Measurements from ENCODE around the gene GNAT2. TPM values are rescaled to one million over a fixed set of nuclear protein-coding genes. Genes with fewer than 3 reads are reported as not detected.
A peak's percentile ranks its signal among the peaks of the same experiment; 100 is the strongest.

GNAT2 gene
- total RNA-seq, 1 experiment from 2014 or later, result not detected

GRCh38 chr1:109637446-109637845 lies 18.0 kb upstream of the GNAT2 start:
- ChIA-PET CTCF (interaction anchor here (1.6 to 6.5 kb wide), 6 partner anchors 17 to 392 kb away, joined by 5 to 129 read pairs (median 6); partner anchors contain the start of gene AHCYL1), POLR2A (interaction anchor here (0.5 kb wide), 1 partner anchor 119 kb away, joined by 6 read pairs; no protein-coding TSS in a partner anchor)
- Mint-ChIP-seq H3K4me3 (no peak overlapping the region), H3K36me3 (no peaks in the 10 kb centered on the region), H3K9me3 (no peaks in the 10 kb centered on the region), H3K4me1 (peaks cover 28% of the 10 kb centered on the region), H3K27me3 (ENCODE audit: low read depth) (peaks cover under 1% of the 10 kb centered on the region; the same call in 1 of the 2 replicates), H3K27ac (no peak overlapping the region)
- ATAC-seq (no peak), DNase-seq (ENCODE audit: low spot score) (no peak)
- TF ChIP-seq CTCF (IDR thresholded peaks at IDR 0.05), result no peak

GRCh38 chr1:109636201-109636952 lies 17.0 kb upstream of the GNAT2 start:
- ChIA-PET POLR2A (interaction anchor here (0.7 to 0.9 kb wide), 2 partner anchors 19 to 88 kb away, joined by 3 read pairs; partner anchors contain the start of gene GNAI3), CTCF (interaction anchor here (1.0 to 6.5 kb wide), 13 partner anchors 16 to 393 kb away, joined by 3 to 129 read pairs (median 6); partner anchors contain the start of genes AHCYL1 and GNAI3)
- DNase-seq (ENCODE audit: low spot score) (no peak), ATAC-seq (peak; percentile 66)
- Mint-ChIP-seq H3K4me3 (peak overlapping the region; percentile 35; the same call in 1 of the 2 replicates), H3K27me3 (ENCODE audit: low read depth) (no peaks in the 10 kb centered on the region), H3K27ac (peak overlapping the region; percentile 62; the same call in 1 of the 2 replicates), H3K9me3 (no peaks in the 10 kb centered on the region), H3K36me3 (peaks cover 3% of the 10 kb centered on the region; the same call in 1 of the 2 replicates), H3K4me1 (peaks cover 28% of the 10 kb centered on the region)
- TF ChIP-seq NFE2L1 (CRISPR knock-in tag; IDR thresholded peaks at IDR 0.05) (peak; percentile 89), EMX1 (CRISPR knock-in tag; IDR thresholded peaks at IDR 0.05) (no peak), ZNF138 (CRISPR knock-in tag; conservative IDR thresholded peaks at IDR 0.05) (no peak)

GRCh38 chr1:109635862-109636200 lies 16.4 kb upstream of the GNAT2 start:
- ChIA-PET CTCF (interaction anchor here (1.0 to 6.5 kb wide), 12 partner anchors 15 to 394 kb away, joined by 3 to 129 read pairs (median 6); partner anchors contain the start of genes AHCYL1 and GNAI3), POLR2A (interaction anchor here (0.7 to 0.9 kb wide), 2 partner anchors 19 to 87 kb away, joined by 3 read pairs; partner anchors contain the start of gene GNAI3)
- Mint-ChIP-seq H3K9me3 (no peaks in the 10 kb centered on the region), H3K4me3 (peak overlapping the region; percentile 35; the same call in 1 of the 2 replicates), H3K27ac (peak overlapping the region; percentile 62; the same call in 1 of the 2 replicates), H3K36me3 (peaks cover 7% of the 10 kb centered on the region), H3K27me3 (ENCODE audit: low read depth) (no peaks in the 10 kb centered on the region), H3K4me1 (peaks cover 28% of the 10 kb centered on the region)
- TF ChIP-seq ZNF671 (CRISPR knock-in tag; IDR thresholded peaks at IDR 0.05) (no peak), STAT6 (CRISPR knock-in tag; conservative IDR thresholded peaks at IDR 0.05; ENCODE audit: low read depth) (no peak), ZNF396 (CRISPR knock-in tag; IDR thresholded peaks at IDR 0.05; ENCODE audit: borderline replicate concordance) (no peak), IRF2 (CRISPR knock-in tag; IDR thresholded peaks at IDR 0.05; ENCODE audit: borderline replicate concordance, low read depth) (no peak)
- ATAC-seq, result peak; percentile 30
- no peak for DNase-seq (ENCODE audit: low spot score)

- POLR2A ChIA-PET, result no interaction called here
- ATAC-seq (no peak), DNase-seq (ENCODE audit: low spot score) (no peak)
- Mint-ChIP-seq H3K9me3 (no peaks in the 10 kb centered on the region), H3K4me3 (no peak overlapping the region), H3K36me3 (peaks cover 11% of the 10 kb centered on the region), H3K27me3 (ENCODE audit: low read depth) (no peaks in the 10 kb centered on the region), H3K27ac (peak overlapping the region; percentile 84; the same call in 1 of the 2 replicates), H3K4me1 (peaks cover 27% of the 10 kb centered on the region)
- TF ChIP-seq SP1 (CRISPR knock-in tag; conservative IDR thresholded peaks at IDR 0.05), result no peak
- TF ChIP-seq ZNF671 (CRISPR knock-in tag; IDR thresholded peaks at IDR 0.05), result no peak
- TF ChIP-seq MXD4 (CRISPR knock-in tag; IDR thresholded peaks at IDR 0.05; ENCODE audit: borderline replicate concordance), result no peak
- no peak for TF ChIP-seq ETV6 (CRISPR knock-in tag; IDR thresholded peaks at IDR 0.05)
- CTCF ChIA-PET, result interaction anchor here (1.2 to 1.7 kb wide), 3 partner anchors 18 to 137 kb away, joined by 4 to 7 read pairs (median 6); no protein-coding TSS in a partner anchor
These were observed 15.6 kb upstream of the GNAT2 start for GRCh38 chr1:109634771-109635750.

Measured in WTC11 (cell line).